Measurements from ENCODE around the gene EFTUD2. TPM values are rescaled to one million over a fixed set of nuclear protein-coding genes. Genes with fewer than 3 reads are reported as not detected.
"Not testable (repeated sequence)": the region's sequence is repeated elsewhere in the genome, so short reads cannot be mapped to it uniquely, and the experiment has no call there.

The EFTUD2 gene
- total RNA-seq, 1 donor from 2014 or later, result 147 TPM

DNA sequence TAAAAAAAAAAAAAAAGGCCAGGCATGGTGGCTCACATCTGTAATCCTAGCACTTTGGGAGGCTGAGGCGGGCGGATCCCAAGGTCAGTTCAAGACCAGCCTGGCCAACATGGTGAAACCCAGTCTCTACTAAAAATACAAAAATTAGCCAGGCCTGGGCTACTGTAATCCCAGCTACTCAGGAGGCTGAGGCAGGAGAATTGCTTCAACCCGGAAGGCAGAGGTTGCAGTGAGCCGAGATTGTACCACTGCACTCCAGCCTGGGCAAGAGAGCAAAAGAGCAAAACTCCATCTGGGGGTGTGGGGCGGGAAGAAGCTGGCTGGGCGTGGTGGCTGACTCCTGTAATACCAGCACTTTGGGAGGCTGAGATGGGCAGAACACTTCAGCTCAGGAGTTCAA lies 80.7 kb downstream of the EFTUD2 start:
- intact Hi-C loops (cut with micrococcal nuclease), result not testable (repeated sequence)

DNA sequence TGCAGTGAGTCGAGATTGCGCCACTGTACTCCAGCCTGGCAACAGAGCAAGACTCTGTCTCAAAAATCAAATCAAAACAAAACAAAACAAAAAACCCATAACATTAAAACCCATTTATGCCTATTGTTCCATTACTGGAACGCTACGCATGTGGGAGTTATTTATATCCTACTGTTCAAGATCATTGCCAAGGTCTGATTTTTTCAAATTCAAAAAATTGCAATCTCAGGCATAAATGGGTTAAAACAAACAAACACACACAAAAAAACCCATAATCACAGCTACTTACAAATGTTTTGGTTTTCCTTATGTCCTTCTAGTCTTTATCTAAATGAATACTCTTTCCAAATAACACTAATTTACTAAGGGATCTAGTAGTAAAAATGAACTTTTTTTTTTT lies 87.0 kb downstream of the EFTUD2 start:
- intact Hi-C loops (cut with micrococcal nuclease), result no loop called here

DNA sequence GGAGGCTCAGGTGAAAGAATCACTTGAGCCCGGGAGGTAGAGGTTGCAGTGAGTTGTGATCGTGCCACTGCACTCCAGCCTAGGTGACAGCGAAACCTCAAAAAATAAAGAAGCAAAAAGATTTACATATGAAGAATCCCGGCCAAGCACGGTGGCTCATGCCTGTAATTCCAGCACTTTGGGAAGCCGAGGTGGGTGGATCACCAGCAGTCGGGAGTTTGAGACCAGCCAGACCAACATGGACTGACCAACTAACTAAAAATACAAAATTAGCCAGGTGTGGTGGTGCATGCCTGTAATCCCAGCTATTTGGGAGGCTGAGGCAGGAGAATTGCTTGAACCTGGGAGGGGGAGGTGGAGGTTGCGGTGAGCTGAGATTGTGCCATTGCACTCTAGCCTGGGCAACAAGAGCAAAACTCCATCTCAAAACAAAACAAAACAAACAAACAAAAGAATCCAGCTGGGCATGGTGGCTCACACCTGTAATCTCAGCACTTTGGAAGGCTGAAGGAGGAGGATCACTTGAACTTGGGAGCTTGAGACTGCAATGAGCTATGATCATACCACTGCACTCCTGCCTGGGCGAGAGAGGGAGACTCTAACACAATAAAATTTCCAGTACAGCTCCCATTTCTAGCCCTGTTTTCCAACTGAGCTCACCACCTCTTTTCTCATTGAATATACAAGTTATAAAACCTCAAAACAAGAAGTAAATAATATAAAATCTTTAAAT lies 90.4 kb downstream of the EFTUD2 start:
- intact Hi-C loops (cut with micrococcal nuclease), result not testable (repeated sequence)

DNA sequence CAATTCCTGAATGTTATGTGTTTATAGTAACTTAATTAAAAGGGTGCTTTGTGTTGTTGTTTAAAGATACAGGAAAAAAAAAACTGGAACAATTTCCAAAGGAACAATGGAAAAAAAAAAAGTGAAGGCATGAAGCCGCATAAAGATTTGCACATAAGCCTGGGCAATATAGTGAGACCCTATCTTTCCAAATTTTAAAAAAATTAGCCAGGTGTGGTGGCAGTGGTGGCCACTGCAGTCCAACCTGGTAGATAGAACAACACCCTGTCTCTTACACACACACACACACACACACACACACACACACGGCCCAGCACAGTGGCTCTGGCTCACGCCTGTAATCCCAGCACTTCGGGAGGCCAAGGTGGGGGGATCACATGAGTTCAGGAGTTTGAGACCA lies 91.1 kb downstream of the EFTUD2 start:
- intact Hi-C loops (cut with micrococcal nuclease), result no loop called here

DNA sequence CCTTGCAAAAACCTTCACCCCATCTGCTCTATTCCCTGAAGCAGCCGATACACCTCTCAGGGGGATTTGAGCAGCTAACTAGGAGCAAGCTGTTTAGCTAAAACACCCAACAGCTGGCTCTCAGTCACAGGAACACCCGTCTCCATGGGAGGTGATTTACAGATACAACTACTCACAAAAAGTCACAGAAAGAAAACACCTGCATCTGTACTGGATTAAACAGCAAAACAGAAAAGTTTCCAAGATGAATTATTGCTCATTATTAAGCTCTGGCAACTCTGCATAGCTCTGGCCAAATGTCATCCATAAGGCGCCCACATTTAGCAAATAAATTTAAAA lies 91.5 kb downstream of the EFTUD2 start:
- intact Hi-C loops (cut with micrococcal nuclease), result no loop called here

DNA sequence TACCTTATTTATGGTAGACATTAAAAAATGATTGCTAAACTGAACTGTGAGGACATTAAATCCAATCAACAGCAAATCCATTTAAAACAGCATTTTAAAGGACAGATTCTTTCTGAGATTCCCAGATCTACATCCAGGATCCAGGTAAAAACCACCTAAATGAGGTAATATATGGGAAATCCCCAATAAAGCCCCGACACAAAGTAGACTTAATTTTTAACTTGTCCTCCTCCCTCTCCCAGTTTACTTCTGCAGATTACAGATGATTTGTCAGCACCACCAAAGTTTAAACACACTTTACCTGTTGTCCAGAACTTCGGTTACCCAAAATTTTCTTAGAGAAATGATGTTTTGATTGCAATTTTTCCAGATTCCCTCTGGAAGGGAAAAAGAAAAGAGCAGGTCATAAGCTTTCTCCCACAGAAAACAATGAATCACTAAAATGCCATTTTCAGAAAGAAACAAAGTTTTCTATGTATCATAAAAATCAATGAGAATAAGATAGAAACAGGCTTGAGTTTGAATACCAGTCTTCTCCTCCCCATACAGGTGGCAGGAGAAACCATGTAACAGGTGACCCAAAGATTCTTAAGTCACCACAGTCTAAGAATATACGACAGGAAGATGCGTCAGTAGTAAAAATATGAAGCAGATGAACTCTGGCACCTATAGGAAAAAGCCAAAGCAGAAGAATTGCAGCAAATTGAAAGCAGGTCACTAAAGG lies 92.0 kb downstream of the EFTUD2 start:
- intact Hi-C loops (cut with micrococcal nuclease), result no loop called here

DNA sequence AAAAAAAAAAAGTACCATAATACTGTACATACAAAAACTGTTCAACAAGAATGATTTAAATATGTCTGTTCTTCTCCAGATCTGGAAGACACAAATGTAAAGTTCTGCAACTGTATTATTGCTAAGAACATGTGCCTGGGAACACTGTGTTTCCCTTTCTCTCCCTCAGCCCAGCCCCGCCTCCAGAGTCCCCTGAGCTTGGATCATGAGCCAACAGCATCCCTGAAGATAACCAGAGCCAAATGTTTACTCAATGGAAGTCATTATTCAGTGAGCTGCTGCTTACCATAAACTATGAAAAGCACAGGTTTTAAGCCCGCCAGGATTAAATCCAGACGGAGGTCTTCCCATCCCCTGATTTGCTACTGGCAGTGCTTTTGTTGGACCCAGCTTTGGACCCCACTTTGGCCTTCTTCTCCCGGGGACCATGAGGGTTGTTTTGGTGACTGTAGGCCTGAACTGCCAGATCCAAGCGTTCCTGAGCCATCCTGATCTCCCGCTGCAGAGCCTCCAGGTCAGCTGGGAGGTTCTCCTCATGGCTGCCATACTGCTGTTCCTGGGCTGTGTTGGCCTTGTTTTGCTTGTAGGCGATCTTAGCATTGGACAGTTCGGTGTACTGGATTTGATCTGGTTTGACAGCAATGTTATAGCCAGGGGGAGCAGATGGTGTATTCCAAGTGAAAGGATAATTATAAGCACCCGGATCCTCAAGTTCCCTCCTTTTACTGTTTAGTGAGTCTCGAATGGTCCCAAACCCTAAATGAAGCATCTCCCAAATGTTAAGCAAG lies 94.7 kb downstream of the EFTUD2 start:
- intact Hi-C loops (cut with micrococcal nuclease), result no loop called here

DNA sequence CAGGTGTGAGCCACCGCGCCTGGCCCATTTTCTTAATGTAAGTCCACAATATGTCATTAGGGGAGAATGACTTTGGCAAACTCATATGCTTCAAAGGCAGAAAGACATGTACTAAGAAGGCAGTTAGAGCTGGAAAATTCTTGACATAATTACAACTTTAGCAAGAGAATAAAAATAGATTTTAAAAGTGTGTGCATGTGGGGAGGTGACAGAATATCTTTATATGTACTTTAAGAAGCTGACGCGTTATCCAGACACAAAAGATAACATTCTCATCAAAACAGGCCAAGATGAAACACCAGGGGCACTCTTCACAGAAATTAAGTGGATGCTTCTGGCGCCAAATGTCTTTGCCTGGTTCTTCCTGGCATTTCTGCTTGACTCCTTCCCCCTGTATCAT lies 97.4 kb downstream of the EFTUD2 start:
- intact Hi-C loops (cut with micrococcal nuclease), result no loop called here

Other genes starting within 250 kb of the EFTUD2 start
- 0.20 and 0.61 TPM in 2 replicates for gene MEIOC, start 243.0 kb downstream of the EFTUD2 start, total RNA-seq
- 28.2 and 29.4 TPM in 2 replicates for gene CCDC43, start 209.7 kb downstream of the EFTUD2 start, total RNA-seq
- gene DBF4B, start 190.8 kb downstream of the EFTUD2 start, total RNA-seq, result 26.1 and 27.4 TPM in 2 replicates
- gene ADAM11, start 140.5 kb downstream of the EFTUD2 start, total RNA-seq, result 0.09 and 0.25 TPM in 2 replicates
- gene GJC1, start 69.2 kb downstream of the EFTUD2 start, total RNA-seq, result 2.1 and 2.2 TPM in 2 replicates
- gene HIGD1B, start 51.6 kb downstream of the EFTUD2 start, total RNA-seq, result not detected in 2 replicates
- gene GFAP, start 16.1 kb upstream of the EFTUD2 start, total RNA-seq, result not detected in 2 replicates
- 83.6 and 84.5 TPM in 2 replicates for gene KIF18B, start 48.3 kb upstream of the EFTUD2 start, total RNA-seq
- gene C1QL1, start 68.9 kb upstream of the EFTUD2 start, total RNA-seq, result 0.45 and 0.52 TPM in 2 replicates
- 28.6 and 28.7 TPM in 2 replicates for gene DCAKD, start 152.2 kb upstream of the EFTUD2 start, total RNA-seq
- gene NMT1, start 161.9 kb upstream of the EFTUD2 start, total RNA-seq, result 122 and 125 TPM in 2 replicates
- 2.6 and 3.5 TPM in 2 replicates for gene PLCD3, start 233.1 kb upstream of the EFTUD2 start, total RNA-seq
- 12.6 and 15.2 TPM in 2 replicates for gene ACBD4, start 236.2 kb upstream of the EFTUD2 start, total RNA-seq
- 33.3 and 35.4 TPM in 2 replicates for gene HEXIM1, start 249.0 kb upstream of the EFTUD2 start, total RNA-seq